Measurements from ENCODE around the gene YJEFN3.

The YJEFN3 gene

DNA sequence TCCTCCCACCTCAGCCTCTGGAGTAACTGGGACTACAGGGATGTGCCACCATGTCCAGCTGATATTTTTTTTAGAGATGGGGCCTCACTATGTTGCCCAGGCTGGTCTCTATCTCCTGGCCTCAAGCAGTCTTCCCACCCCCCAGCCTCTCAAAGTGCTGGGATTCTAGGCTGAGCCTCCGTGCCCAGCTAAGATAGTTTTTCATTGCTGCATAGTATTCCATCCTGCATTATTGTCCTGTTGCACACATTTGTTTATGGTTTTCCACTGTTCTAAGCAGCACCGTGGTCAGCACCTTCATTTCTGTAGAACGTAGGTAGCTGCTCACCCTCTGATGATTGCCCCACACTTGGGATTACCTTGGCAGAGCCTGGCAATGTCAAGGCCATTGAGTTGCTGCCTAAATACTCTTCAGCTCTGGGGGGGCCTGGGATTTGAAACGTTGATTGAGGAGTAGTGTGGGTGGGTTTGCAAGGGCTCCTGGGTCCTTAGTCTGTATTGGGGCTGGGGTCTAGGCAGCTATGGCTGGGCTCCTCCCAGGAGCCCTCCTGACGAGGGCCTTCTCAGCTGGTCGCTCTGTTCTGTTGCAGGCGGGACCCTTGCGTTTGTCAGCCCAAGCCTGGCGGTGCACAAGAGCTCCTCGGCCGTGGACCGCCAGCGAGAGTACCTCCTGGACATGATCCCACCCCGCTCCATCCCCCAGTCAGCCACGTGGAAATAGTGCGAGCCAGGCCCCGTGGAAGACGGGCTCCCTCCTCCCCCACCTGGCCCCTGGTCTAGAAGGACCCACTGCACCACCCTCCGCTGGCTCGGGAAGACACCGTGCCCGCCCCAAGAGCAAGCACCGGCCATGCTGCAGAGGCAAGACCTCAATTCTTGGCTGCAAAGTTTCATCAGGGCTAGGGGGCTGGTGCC is 23.7 kb upstream of the YJEFN3 start:
- TF ChIP-seq, protein P1, sequence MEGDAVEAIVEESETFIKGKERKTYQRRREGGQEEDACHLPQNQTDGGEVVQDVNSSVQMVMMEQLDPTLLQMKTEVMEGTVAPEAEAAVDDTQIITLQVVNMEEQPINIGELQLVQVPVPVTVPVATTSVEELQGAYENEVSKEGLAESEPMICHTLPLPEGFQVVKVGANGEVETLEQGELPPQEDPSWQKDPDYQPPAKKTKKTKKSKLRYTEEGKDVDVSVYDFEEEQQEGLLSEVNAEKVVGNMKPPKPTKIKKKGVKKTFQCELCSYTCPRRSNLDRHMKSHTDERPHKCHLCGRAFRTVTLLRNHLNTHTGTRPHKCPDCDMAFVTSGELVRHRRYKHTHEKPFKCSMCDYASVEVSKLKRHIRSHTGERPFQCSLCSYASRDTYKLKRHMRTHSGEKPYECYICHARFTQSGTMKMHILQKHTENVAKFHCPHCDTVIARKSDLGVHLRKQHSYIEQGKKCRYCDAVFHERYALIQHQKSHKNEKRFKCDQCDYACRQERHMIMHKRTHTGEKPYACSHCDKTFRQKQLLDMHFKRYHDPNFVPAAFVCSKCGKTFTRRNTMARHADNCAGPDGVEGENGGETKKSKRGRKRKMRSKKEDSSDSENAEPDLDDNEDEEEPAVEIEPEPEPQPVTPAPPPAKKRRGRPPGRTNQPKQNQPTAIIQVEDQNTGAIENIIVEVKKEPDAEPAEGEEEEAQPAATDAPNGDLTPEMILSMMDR (IDR thresholded peaks at IDR 0.05; ENCODE audit: low read depth, low read length, missing control alignments): no peak
- DNase-seq (ENCODE audit: extremely low read depth, low read depth): no peak
- H3K4me3 ChIP-seq (replicated peaks; ENCODE audit: low read depth, low read length): no peak overlapping the region

DNA sequence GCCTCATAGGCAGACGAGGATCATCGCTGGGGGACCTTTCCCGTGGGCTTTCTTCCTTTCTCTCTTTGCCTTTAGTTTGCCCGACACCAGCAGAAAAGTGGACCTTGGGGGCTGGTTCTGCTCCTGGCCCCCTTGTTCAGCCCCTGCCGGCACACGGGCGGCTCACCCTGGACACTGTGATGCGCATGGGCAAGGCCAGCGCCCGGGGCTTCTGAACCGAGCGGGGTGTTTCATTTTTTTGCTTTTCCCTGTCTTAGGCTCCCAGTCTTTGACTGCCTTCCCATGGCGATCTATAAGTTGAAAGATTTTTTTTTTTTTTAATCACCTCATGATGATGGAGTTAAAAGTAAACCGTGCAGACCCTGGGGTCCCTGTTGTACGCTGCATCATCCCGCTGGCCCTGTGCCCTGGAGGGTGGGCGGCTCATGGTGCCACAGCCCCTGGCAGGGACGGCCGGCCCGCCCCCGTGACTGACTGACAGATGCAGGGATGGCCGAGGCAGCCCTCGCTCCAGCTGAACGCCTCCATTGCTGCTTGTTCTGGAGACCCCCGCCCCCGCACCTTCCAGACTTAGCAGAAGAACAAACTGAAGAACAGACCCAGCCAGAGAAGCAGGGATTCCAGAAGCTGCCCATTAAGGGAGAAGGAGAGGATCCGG is 22.9 kb upstream of the YJEFN3 start:
- DNase-seq (ENCODE audit: extremely low read depth, low read depth): no peak
- TF ChIP-seq, protein P1 (IDR thresholded peaks at IDR 0.05; ENCODE audit: low read depth, low read length, missing control alignments): no peak
- H3K4me3 ChIP-seq (replicated peaks; ENCODE audit: low read depth, low read length): no peak overlapping the region

DNA sequence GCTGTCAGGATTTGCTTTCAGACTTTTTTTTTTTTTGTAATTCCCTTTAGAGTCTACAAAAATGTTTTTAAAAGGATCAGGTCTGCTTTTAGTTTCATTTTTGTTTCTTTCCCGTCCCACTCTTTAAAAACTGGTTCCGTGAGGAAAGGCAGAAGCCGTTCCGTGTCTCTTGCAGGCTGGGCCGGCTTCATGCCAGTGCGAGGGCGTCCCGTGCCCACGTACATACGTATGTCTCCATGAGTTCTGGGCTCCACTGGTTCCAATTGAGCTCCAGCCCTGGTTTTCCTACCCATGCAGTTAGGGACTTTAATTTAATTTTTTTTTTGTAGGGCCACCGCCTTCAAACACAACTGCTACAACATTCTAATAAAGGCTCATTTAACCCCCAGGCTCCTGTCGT is 22.1 kb upstream of the YJEFN3 start:
- TF ChIP-seq, protein P1 (IDR thresholded peaks at IDR 0.05; ENCODE audit: low read depth, low read length, missing control alignments): no peak
- no peak overlapping the region for H3K4me3 ChIP-seq (replicated peaks; ENCODE audit: low read depth, low read length)
- DNase-seq (ENCODE audit: extremely low read depth, low read depth): no peak

DNA sequence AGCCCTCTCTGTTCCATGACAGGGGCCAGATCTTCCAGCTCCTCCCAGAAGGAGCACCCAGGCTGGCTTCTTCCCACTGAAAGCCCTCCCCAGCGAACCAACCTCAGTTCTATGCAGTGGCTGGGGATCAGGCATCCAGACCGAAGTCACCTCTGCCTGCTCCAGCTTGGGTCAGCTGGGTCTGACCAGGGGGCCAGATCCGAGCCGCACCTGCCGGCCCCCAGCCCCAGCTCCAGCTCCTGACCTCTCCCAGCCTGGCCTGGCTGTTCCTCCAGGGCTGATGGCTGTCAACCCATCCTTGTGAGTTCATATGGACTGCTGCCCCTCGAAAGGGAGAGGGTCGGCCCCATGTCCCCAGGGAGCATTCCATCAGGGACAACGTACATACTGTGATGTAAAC is 21.4 kb upstream of the YJEFN3 start:
- TF ChIP-seq, protein P1 (IDR thresholded peaks at IDR 0.05; ENCODE audit: low read depth, low read length, missing control alignments): no peak
- no peak for DNase-seq (ENCODE audit: extremely low read depth, low read depth)
- H3K4me3 ChIP-seq (replicated peaks; ENCODE audit: low read depth, low read length): no peak overlapping the region

DNA sequence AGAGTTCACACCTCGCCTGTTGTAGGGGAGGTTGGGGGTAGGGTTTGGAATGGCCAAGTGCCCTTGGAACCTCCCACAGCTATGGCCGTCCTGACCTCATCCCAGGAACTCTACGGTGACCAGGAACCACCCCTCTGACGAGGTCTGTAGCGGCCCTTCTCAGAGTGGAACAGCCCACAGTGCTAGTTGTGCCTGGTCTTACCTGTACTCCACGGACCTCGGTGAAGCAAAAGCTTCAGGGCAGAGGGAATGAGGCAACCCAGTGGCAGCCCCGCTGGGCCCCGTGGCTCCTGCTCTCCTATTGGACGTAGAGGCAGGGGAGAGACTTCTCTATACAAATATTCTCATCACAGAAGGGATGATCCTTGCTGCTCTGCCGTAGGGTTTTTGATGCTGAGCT is 20.5 kb upstream of the YJEFN3 start:
- H3K4me3 ChIP-seq (replicated peaks; ENCODE audit: low read depth, low read length): no peak overlapping the region
- TF ChIP-seq, protein P1 (IDR thresholded peaks at IDR 0.05; ENCODE audit: low read depth, low read length, missing control alignments): no peak
- DNase-seq (ENCODE audit: extremely low read depth, low read depth): no peak

DNA sequence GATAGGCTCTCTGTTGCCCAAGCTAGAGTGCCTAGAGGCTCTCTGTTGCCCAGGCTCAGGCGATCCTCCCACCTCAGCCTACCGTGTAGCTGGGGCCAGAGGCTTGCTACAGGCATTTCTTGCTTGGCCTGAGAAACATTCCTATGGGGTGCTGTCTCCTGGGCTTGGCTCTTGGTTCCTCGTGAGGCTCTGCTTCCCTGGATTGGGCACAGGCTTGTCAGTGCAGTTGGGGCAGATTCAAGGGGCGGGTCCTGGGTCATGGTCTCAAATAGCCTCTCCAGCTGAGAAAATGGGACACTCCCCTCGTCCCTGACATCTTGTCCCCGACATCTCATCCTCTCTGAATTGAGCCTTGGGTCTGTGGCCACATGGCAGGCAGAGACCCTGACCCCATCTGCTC is 18.3 kb upstream of the YJEFN3 start:
- TF ChIP-seq, protein P1 (IDR thresholded peaks at IDR 0.05; ENCODE audit: low read depth, low read length, missing control alignments): no peak
- H3K4me3 ChIP-seq (replicated peaks; ENCODE audit: low read depth, low read length): no peak overlapping the region
- DNase-seq (ENCODE audit: extremely low read depth, low read depth): no peak

Measured in HFF-Myc (cell line).